Ishikawa (cell line): ENCODE results near the gene AVL9.

ENCODE experiments used
- CEBPB ChIP-seq: IDR thresholded peaks from 2 replicates; pipeline ENCODE4 v1.6.1; 2012
- CREB1 ChIP-seq: IDR thresholded peaks from 2 replicates; pipeline ENCODE4 v1.6.1; 2012; ENCODE audit warnings: low read depth
- EGR1 ChIP-seq: IDR thresholded peaks from 2 replicates; pipeline ENCODE4 v1.6.1; 2012
- EP300 ChIP-seq: IDR thresholded peaks from 2 replicates; pipeline ENCODE4 v1.6.1; 2012; ENCODE audit warnings: borderline replicate concordance
- FOXM1 ChIP-seq: IDR thresholded peaks from 2 replicates; pipeline ENCODE4 v1.6.1; 2012; ENCODE audit warnings: low read depth, borderline replicate concordance
- NFIC ChIP-seq: IDR thresholded peaks from 2 replicates; pipeline ENCODE4 v1.6.1; 2012
- RAD21 ChIP-seq: IDR thresholded peaks from 2 replicates; pipeline ENCODE4 v1.6.1; 2012; ENCODE audit warnings: low read depth
- TAF1 ChIP-seq: IDR thresholded peaks from 2 replicates; pipeline ENCODE4 v1.6.1; 2012; ENCODE audit warnings: low read depth, mild to moderate bottlenecking
- TCF12 ChIP-seq: IDR thresholded peaks from 2 replicates; pipeline ENCODE4 v1.6.1; 2012; ENCODE audit warnings: low read depth
- TEAD4 ChIP-seq: IDR thresholded peaks from 2 replicates; pipeline ENCODE4 v1.6.1; 2012
- USF1 ChIP-seq: IDR thresholded peaks from 2 replicates; pipeline ENCODE4 v1.6.1; 2012
- YY1 ChIP-seq: IDR thresholded peaks from 2 replicates; pipeline ENCODE4 v1.6.1; 2012; ENCODE audit warnings: low read depth
- ZBTB7A ChIP-seq: IDR thresholded peaks from 2 replicates; pipeline ENCODE4 v1.6.1; 2012; ENCODE audit warnings: low read depth
- TF ChIP-seq, protein P1 (sequence below): IDR thresholded peaks from 2 replicates; pipeline ENCODE4 v1.6.1; 2012
- TF ChIP-seq, protein P2 (sequence below): IDR thresholded peaks from 2 replicates; pipeline ENCODE4 v1.6.1; 2012; ENCODE audit warnings: low read depth, mild to moderate bottlenecking

Gene AVL9

GRCh38 chr7:32532086-32532485 lies 36.8 kb downstream of the AVL9 start:
- no peak for TF ChIP-seq FOXM1
- TF ChIP-seq EGR1, result no peak
- TF ChIP-seq, protein P1, sequence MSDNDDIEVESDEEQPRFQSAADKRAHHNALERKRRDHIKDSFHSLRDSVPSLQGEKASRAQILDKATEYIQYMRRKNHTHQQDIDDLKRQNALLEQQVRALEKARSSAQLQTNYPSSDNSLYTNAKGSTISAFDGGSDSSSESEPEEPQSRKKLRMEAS, result no peak
- no peak for TF ChIP-seq RAD21
- TF ChIP-seq ZBTB7A, result no peak
- TF ChIP-seq USF1, result no peak
- TF ChIP-seq, protein P2, sequence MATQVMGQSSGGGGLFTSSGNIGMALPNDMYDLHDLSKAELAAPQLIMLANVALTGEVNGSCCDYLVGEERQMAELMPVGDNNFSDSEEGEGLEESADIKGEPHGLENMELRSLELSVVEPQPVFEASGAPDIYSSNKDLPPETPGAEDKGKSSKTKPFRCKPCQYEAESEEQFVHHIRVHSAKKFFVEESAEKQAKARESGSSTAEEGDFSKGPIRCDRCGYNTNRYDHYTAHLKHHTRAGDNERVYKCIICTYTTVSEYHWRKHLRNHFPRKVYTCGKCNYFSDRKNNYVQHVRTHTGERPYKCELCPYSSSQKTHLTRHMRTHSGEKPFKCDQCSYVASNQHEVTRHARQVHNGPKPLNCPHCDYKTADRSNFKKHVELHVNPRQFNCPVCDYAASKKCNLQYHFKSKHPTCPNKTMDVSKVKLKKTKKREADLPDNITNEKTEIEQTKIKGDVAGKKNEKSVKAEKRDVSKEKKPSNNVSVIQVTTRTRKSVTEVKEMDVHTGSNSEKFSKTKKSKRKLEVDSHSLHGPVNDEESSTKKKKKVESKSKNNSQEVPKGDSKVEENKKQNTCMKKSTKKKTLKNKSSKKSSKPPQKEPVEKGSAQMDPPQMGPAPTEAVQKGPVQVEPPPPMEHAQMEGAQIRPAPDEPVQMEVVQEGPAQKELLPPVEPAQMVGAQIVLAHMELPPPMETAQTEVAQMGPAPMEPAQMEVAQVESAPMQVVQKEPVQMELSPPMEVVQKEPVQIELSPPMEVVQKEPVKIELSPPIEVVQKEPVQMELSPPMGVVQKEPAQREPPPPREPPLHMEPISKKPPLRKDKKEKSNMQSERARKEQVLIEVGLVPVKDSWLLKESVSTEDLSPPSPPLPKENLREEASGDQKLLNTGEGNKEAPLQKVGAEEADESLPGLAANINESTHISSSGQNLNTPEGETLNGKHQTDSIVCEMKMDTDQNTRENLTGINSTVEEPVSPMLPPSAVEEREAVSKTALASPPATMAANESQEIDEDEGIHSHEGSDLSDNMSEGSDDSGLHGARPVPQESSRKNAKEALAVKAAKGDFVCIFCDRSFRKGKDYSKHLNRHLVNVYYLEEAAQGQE, result no peak
- no peak for TF ChIP-seq TEAD4
- no peak for TF ChIP-seq TCF12
- TF ChIP-seq NFIC, result no peak
- TF ChIP-seq EP300, result no peak
- TF ChIP-seq TAF1, result no peak
- no peak for TF ChIP-seq CREB1
- no peak for TF ChIP-seq CEBPB

- no peak for TF ChIP-seq TCF12
Measured at GRCh38 chr7:32532716-32533115, 37.4 kb downstream of the AVL9 start.

GRCh38 chr7:32533276-32534029 lies 38.2 kb downstream of the AVL9 start:
- TF ChIP-seq TCF12, result no peak
- no peak for TF ChIP-seq EGR1
- TF ChIP-seq TAF1, result no peak

- TF ChIP-seq, protein P1, result no peak
- TF ChIP-seq USF1 (no peak), TCF12 (no peak), TAF1 (no peak), EGR1 (no peak), TEAD4 (no peak), CREB1 (no peak)
Measured at GRCh38 chr7:32535162-32535702, 39.9 kb downstream of the AVL9 start.

DNA sequence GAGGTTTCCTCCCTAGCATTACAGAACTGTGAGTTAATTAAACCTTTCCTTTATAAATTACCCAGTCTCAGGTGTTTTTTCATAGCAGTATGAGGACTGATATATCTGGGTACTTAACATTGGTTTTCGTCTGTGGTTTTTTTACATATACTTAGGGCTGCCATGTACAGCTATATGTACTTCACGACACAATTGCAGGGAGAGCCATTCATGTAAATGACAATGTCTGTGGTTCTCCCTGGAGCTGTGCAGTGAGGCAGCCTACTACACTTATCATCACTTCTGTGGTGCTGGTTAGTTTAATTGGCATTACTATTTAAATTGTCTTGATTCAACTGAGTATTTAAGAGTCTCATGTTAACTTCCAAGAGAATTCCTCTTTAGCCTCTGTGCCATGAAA lies 40.7 kb downstream of the AVL9 start:
- no peak for TF ChIP-seq ZBTB7A
- TF ChIP-seq FOXM1, result no peak
- TF ChIP-seq CREB1, result no peak
- TF ChIP-seq TEAD4, result no peak
- no peak for TF ChIP-seq EGR1
- no peak for TF ChIP-seq CEBPB
- TF ChIP-seq, protein P2, result no peak
- TF ChIP-seq NFIC, result no peak
- no peak for TF ChIP-seq EP300
- TF ChIP-seq TAF1, result no peak
- no peak for TF ChIP-seq USF1
- TF ChIP-seq RAD21, result no peak
- TF ChIP-seq, protein P1, result no peak
- TF ChIP-seq TCF12, result no peak
- no peak for TF ChIP-seq YY1

GRCh38 chr7:32536585-32536984 lies 41.3 kb downstream of the AVL9 start:
- no peak for TF ChIP-seq YY1
- TF ChIP-seq, protein P2, result no peak
- TF ChIP-seq CEBPB, result no peak
- no peak for TF ChIP-seq TAF1
